Measurements from ENCODE around the gene NKPD1. TPM values are rescaled to one million over a fixed set of nuclear protein-coding genes. Genes with fewer than 3 reads are reported as not detected.

The NKPD1 gene
- polyA plus RNA-seq, 1 experiment, result 0.05 TPM

DNA sequence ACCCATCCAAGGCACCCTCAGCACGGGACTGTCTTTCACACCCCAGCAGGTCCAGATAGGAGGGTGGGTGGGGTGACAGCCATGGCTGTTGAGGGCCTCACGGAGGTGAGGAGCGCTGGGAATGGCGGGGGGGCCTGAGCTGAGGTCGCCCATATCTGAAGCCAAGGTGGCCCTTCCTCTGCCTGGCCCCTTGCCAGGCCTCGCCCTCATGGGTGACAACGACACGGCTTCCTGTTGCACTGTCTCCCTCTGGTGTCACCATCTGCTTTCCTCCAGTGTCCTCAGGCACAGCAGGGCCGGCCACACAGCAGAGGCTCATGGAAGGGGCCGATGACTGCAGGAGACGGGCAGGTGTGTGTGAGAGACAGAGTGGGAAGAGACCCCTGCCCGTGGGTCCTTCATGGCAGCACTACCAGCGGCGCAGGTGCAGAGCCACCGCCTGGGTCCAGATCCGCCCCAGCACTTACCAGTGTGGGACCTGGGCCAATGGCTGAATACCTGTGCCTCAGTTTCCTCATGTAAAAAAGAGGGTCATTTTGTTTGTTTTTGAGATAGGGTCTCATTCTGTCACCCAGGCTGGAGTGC, 8.1 kb upstream of the NKPD1 start:
- no peaks in the 10 kb centered on the region for H3K27me3 ChIP-seq (ENCODE audit: control insufficient read depth, insufficient read depth, low read length)
- no peak for DNase-seq (ENCODE audit: low read depth)

DNA sequence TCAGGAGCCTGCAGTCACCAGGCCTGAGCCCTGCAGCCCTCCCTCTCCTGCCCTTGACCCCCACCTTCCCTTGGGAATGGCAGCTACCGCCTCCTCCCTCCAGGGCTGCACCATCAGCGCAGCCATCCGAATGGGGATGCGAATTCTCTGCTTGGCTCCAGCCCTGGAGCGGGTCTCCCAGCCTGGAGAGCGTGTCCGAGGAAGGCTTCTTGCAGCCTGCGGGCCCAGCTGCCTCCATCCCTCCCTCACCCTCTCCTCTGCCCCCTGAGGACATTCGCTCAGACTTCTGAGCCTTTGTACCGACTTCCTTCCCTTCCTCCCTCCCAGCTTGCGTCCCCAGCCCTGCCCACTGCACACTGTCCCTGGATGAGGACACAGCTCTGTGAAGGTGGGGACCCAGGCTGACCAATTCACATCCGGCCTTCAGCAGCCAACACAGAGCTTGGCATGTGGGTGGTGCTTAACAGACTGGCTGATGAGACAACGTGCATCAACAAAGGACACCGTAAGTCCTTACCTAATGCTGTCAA, 6.0 kb upstream of the NKPD1 start:
- no peak overlapping the region for H3K4me3 ChIP-seq (ENCODE audit: low read depth, low read length)
- POLR2A ChIA-PET, result no interaction called here
- no peak for DNase-seq (ENCODE audit: low read depth)
- CTCF ChIA-PET, result interaction anchor here (0.9 to 1.3 kb wide), 3 partner anchors 30 to 82 kb away, joined by 3 read pairs; partner anchors contain the start of gene PPP1R37
- H3K27me3 ChIP-seq (ENCODE audit: control insufficient read depth, insufficient read depth, low read length), result no peaks in the 10 kb centered on the region
- H3K36me3 ChIP-seq (ENCODE audit: control insufficient read depth, insufficient read depth, low read length), result no peaks in the 10 kb centered on the region
- TF ChIP-seq, protein P1, sequence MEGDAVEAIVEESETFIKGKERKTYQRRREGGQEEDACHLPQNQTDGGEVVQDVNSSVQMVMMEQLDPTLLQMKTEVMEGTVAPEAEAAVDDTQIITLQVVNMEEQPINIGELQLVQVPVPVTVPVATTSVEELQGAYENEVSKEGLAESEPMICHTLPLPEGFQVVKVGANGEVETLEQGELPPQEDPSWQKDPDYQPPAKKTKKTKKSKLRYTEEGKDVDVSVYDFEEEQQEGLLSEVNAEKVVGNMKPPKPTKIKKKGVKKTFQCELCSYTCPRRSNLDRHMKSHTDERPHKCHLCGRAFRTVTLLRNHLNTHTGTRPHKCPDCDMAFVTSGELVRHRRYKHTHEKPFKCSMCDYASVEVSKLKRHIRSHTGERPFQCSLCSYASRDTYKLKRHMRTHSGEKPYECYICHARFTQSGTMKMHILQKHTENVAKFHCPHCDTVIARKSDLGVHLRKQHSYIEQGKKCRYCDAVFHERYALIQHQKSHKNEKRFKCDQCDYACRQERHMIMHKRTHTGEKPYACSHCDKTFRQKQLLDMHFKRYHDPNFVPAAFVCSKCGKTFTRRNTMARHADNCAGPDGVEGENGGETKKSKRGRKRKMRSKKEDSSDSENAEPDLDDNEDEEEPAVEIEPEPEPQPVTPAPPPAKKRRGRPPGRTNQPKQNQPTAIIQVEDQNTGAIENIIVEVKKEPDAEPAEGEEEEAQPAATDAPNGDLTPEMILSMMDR (IDR thresholded peaks at IDR 0.05; ENCODE audit: insufficient read depth, low read depth, low read length), result no peak

More for the DNA sequence above, 8.1 kb upstream of the NKPD1 start:
- Histone ChIP-seq H3K36me3 (ENCODE audit: control insufficient read depth, insufficient read depth, low read length) (no peaks in the 10 kb centered on the region), H3K4me3 (ENCODE audit: low read depth, low read length) (no peak overlapping the region)
- ChIA-PET POLR2A (interaction anchor here (1.0 kb wide), 1 partner anchor 9 kb away, joined by 3 read pairs; the partner anchor contains the start of gene TRAPPC6A), CTCF (interaction anchor here (0.9 kb wide), 1 partner anchor 14 kb away, joined by 3 read pairs; no protein-coding TSS in a partner anchor)
- TF ChIP-seq, protein P1 (IDR thresholded peaks at IDR 0.05; ENCODE audit: insufficient read depth, low read depth, low read length), result no peak

GRCh38 chr19:45164577-45165335, 4.0 kb upstream of the NKPD1 start:
- 0 out of 2 replicates have a peak, but pooled peaks cover 6% of the 10 kb centered on the region for H3K27me3 ChIP-seq (ENCODE audit: control insufficient read depth, insufficient read depth, low read length)
- no peak overlapping the region for H3K4me3 ChIP-seq (ENCODE audit: low read depth, low read length)
- H3K36me3 ChIP-seq (ENCODE audit: control insufficient read depth, insufficient read depth, low read length), result no peaks in the 10 kb centered on the region
- DNase-seq (ENCODE audit: low read depth), result no peak
- ChIA-PET CTCF (no interaction called here), POLR2A (no interaction called here)
- TF ChIP-seq, protein P1 (IDR thresholded peaks at IDR 0.05; ENCODE audit: insufficient read depth, low read depth, low read length), result peak; percentile 20; the same call in 1 of the 2 replicates

DNA sequence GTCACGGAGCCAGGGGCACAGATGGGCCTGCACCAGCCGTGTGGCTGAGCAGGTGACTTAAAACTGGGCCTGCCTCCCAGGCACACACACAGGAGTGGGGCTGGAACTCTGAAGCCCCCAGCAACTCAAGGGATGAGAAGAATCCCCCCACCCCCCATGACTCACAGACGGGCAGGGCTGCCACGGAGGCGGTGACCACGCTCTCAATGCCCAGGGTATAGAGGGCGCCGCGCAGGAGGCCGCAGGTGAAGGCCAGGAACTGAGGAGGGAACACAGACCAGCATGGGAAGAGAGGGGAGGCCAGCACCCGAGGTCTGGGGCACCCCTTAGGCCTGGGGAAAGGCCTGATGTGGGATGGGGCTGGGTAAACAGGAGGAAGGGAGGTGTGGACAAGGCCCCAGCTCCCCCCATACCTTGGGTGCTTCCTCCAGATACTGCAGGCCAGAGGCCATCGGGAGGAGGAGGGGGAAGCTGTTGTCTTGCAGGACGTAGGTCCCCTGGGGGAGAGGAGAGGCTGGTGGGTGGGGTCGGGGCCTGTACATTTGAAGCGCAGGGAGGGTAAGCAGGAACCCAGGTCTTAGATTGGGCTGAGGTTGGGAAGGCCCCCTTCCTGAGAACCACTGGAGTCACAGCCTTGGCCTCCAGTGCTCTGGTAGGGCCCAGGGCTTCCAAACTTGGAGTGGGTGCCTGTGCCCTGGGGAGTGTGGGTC, 3.1 kb upstream of the NKPD1 start:
- ChIA-PET CTCF (interaction anchor here (1.9 kb wide), 1 partner anchor 174 kb away, joined by 6 read pairs; no protein-coding TSS in a partner anchor), POLR2A (no interaction called here)
- DNase-seq (ENCODE audit: low read depth), result no peak
- TF ChIP-seq, protein P1 (IDR thresholded peaks at IDR 0.05; ENCODE audit: insufficient read depth, low read depth, low read length), result no peak
- H3K27me3 ChIP-seq (ENCODE audit: control insufficient read depth, insufficient read depth, low read length), result 0 out of 2 replicates have a peak, but pooled peaks cover 6% of the 10 kb centered on the region
- no peaks in the 10 kb centered on the region for H3K36me3 ChIP-seq (ENCODE audit: control insufficient read depth, insufficient read depth, low read length)
- H3K4me3 ChIP-seq (ENCODE audit: low read depth, low read length), result no peak overlapping the region

Measured in BJ (cell line).